Kidney capillary endothelial cell (primary cell): ENCODE measurements around the gene TACSTD2.
"Not testable (repeated sequence)": the region's sequence is repeated elsewhere in the genome, so short reads cannot be mapped to it uniquely, and the experiment has no call there.

Source experiments
- DNase-seq: peaks from one replicate; pipeline ENCODE4 v3.0.0-alpha.2; 2018; ENCODE audit warnings: low spot score

The TACSTD2 gene

DNA sequence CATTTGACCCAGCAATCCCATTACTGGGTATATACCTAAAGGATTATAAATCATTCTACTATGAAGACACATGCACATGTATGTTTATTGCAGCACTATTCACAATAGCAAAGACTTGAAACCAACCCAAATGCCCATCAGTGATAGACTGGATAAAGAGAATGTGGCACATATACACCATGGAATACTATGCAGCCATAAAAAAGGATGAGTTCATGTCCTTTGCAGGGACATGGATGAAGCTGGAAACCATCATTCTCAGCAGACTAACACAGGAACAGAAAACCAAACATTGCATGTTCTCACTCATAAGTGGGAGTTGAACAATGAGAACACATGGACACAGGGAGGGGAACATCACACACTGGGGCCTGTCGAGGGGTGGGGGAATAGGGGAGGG is 13.3 kb downstream of the TACSTD2 start:
- DNase-seq, result not testable (repeated sequence)

DNA sequence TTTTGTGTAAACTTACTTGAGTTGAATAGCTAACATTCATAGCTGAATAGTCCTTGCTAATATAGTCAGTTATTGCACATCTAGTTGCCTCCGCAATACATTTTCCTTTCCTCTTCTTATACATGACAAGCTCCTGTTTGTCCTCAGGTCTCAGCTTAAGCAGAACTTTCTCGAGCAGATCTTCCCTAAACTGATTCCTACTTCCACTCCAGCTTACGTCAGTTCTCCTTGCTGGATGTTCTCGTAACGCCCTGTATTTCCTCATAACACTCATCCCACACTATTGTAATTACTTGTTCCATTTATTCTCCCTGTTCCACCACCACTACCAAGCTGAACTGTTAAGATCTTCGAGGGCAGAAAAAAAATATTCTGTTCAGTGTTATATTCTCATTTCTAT is 15.4 kb downstream of the TACSTD2 start:
- no peak for DNase-seq

GRCh38 chr1:58555393-58555792 is 21.7 kb downstream of the TACSTD2 start:
- DNase-seq, result no peak

- no peak for DNase-seq
Observed at GRCh38 chr1:58551186-58552140, 25.6 kb downstream of the TACSTD2 start.

DNA sequence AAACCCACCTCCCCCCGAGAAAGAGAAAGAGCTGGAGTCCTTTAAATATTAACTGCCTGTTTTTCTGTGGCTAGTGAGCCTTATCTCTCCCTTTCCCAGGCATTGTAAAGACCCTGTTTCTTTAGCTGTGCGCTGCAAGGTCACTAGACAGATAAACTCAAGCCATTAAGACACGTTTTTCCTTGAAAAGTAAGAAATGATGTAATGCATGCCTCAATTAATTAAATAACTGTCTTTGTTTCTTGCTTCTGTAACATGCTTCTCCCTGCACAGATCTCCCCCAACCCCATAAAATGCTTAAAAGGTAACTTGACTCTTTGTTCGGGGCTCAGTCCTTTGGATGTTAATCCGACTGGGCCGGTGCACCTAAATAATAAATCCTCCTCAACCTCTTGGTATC is 27.8 kb downstream of the TACSTD2 start:
- DNase-seq, result not testable (repeated sequence)

GRCh38 chr1:58548371-58548770 is 28.7 kb downstream of the TACSTD2 start:
- no peak for DNase-seq

- peak; percentile 98 for DNase-seq
Observed at GRCh38 chr1:58546520-58547308, 30.3 kb downstream of the TACSTD2 start, which contains the start of gene OMA1. Gene OMA1 (minus strand): TSS chr1:58546726. CDS start chr1:58539294, 7,432 bp downstream.

DNA sequence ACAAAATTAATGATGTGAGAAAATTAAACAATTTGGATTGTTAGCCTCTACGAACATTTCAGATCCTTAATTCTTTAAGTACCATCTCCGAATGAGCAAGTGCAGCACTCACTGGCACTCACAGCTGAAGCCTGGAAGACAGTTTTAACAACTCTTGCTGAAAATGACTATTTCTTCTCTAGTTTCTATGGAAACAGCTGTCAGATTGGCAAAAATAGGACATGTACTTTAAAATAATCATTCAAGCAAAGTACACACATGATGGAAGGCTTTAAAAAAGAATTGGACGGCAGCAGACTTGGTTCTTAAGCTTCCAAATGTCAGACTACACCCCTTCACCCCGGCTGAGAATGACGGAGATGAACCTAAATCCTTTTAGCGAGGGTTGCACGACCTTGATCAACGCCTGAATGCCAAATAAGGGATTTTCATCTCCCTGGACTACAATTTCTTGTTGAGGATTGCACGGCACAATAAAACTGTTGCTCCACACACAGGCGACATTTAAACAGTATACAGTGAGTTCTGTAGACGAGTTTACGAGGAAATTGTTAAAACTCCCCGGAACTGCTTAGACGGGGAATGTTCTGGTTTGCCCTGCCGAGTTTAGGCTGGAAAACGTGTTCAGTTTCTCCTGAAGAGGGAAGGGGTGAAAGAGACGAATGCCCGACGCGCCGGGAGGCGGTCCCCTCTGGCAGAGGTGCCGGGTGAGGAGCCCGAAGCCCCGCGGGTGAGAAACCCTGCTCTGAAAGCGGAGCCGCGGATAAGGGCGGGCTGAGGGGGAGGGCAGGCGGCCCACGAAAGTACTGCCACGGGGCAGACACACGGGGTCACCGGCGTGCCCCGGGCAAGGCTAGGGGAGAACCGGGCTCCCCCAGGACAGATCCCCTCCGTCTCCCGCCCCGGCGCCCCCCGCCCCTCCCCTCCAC is 31.2 kb downstream of the TACSTD2 start:
- peak; percentile 63 for DNase-seq

- DNase-seq, result no peak
Observed at GRCh38 chr1:58543260-58543659, 33.8 kb downstream of the TACSTD2 start.

DNA sequence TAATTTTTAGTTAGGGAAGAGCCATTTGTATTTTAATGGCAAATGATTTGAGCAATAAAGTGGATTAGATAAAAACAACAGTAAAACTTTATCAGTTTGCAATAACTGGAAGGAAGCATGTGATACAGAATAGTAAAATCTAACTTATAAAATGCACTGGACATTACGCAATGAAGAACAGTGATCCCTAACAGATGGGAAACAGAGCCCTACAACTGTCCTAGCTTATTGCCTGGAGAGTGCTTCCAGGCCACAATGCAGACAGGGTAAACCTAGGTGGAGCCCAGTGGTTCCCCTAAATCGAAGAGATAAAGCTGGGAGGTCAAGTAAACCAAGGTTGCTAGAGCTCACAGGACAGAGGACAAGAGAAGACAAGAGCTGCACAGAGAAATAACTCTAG is 37.5 kb downstream of the TACSTD2 start:
- no peak for DNase-seq

- no peak for DNase-seq
Observed at GRCh38 chr1:58538821-58539220, 38.2 kb downstream of the TACSTD2 start.

DNA sequence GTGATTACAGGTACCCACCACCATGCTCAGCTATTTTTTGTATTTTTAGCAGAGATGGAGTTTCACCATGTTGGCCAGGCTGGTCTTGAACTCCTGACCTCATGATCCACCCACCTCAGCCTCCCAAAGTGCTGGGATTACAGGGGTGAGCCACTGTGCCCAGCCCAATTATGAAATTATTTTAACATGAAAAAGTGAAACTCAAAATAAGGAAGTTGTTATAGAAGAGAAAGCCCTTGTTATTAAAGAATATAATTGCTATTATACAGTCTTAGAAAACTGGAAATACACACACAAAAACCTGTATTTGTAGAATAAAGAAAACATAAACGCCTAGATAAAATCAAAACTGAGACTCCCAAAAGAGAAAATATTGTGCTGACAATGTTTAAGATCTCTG is 45.2 kb downstream of the TACSTD2 start:
- DNase-seq, result not testable (repeated sequence)

- no peak for DNase-seq
Observed at GRCh38 chr1:58529284-58529683, 47.8 kb downstream of the TACSTD2 start.

DNA sequence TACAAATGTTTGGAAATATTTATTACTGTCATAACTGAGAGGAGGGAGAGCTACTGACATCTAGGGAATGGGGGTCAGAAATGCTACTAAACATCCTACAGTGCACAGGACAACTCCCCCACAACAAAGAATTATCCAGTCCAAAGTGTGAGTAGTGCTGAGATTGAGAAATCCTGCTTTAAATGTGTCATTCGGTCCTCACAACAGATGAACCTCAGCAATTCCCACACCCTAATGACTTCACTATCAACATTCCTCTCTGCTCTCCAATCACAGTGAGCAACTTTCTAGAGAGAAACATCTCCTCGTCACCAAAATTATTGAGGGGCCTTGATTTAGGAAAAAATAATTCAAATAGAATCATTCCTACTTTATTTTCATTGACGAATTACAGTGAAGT is 48.5 kb downstream of the TACSTD2 start:
- DNase-seq, result no peak
